Left lung (tissue), 14 donors: ENCODE measurements around the gene GPC5. TPM values are rescaled to one million over a fixed set of nuclear protein-coding genes. Genes with fewer than 3 reads are reported as not detected.

ENCODE experiments used
- ATAC-seq: fragments of 200-7000 bp; cut with Tn5 transposase; one replicate; pipeline ENCODE4 v1.9.1; 2020; ENCODE audit warnings: moderate library complexity
- DNase-seq, 4 donors: peaks; one replicate each; pipeline ENCODE4 v3.0.0-alpha.2; 2013 to 2020
- H3K27ac ChIP-seq, 2 donors: fragments of 200-600 bp; sonication (generic) in 1 of 2; one replicate each; pipeline versions ENCODE4 v1.5.0 to v1.8.0; 2020 to 2021
- H3K27me3 ChIP-seq, 2 donors: fragments of 200-600 bp; sonication (generic) in 1 of 2; one replicate each; pipeline versions ENCODE4 v1.5.0 to v1.8.0; 2020 to 2021
- H3K36me3 ChIP-seq, 2 donors: fragments of 200-600 bp; sonication (generic) in 1 of 2; one replicate each; pipeline versions ENCODE4 v1.5.0 to v1.8.0; 2020 to 2021
- H3K4me1 ChIP-seq, 2 donors: fragments of 200-600 bp; one replicate each; pipeline ENCODE4 v1.8.0; 2021
- H3K4me3 ChIP-seq, 2 donors: fragments of 200-600 bp; sonication (generic) in 1 of 2; one replicate each; pipeline versions ENCODE4 v1.5.0 to v1.8.0; 2020 to 2021; ENCODE audit warnings: mild to moderate bottlenecking in 1 of 2
- H3K9me3 ChIP-seq, 2 donors: fragments of 200-600 bp; sonication (generic) in 1 of 2; one replicate each; pipeline versions ENCODE4 v1.5.0 to v1.8.0; 2020 to 2021
- CTCF ChIP-seq, 2 donors: fragments of 200-600 bp; sonication (generic) in 1 of 2; IDR thresholded peaks; one replicate each; pipeline versions ENCODE4 v1.5.0 to v1.8.0; 2021; ENCODE audit warnings: antibody characterized with exemption in 2 of 2
- intact Hi-C, 2 donors: fragments of 100-400 bp; cut with DNase I; formaldehyde crosslinking; loops; one replicate each; pipeline versions ENCODE4 v1.11.2 to v1.14.2; 2022
- long read RNA-seq, 12 donors: library from polyadenylated mRNA in 2 of 12; unstranded in 2 of 12; transcript quantifications; one replicate each; pipeline ENCODE4 v2.0.0 and lab custom pipeline, GENCODE V29; 2019 to 2026
- polyA plus RNA-seq, 6 donors: library from polyadenylated mRNA; unstranded; fragments of 120-200 nt; gene quantifications; one replicate each; pipeline ENCODE4 v1.2.1, GENCODE V29; 2013; ENCODE audit not compliant: insufficient read length in 6 of 6
- total RNA-seq, 2 donors: library from RNA; stranded (reverse); fragmentation: NEBNext Ultra II Directional; extraction: Animal tissue kit (Norgen Biotek cat#: 25700); gene quantifications; one replicate each; pipeline ENCODE4 v1.2.1, GENCODE V29; 2021
- donor health status: DM: no; HTN: yes; CAD: no.
- donor health status: DM: no; HTN: no; CAD: no.

The GPC5 gene
- total RNA-seq: 10 to 100 TPM in 1 of 2 donors, 1 to 10 TPM in 1; 9.2 to 19.5 TPM
- 10 to 100 TPM in 4 of 6 donors, 1 to 10 TPM in 2; 9.4 to 15.9 (median 11.5) TPM for polyA plus RNA-seq
- long read RNA-seq, donor 1, partial matches to known transcripts: 0 of 1 reads
- long read RNA-seq, donor 1, other reads (novel, unspliced or antisense): 0 of 1 reads
- long read RNA-seq, donor 2: 0 reads
- long read RNA-seq, donor 3, partial matches to known transcripts: 7 of 7 reads
- long read RNA-seq, donor 3, other reads (novel, unspliced or antisense): 0 of 7 reads
- long read RNA-seq, donor 4, partial matches to known transcripts: 0 of 4 reads
- long read RNA-seq, donor 4, other reads (novel, unspliced or antisense): 4 of 4 reads
- long read RNA-seq, donor 5: 0 reads
- long read RNA-seq, donor 6: 0 reads
- long read RNA-seq, donor 7: 0 reads
- long read RNA-seq, donor 8, partial matches to known transcripts: 6 of 7 reads
- long read RNA-seq, donor 8, other reads (novel, unspliced or antisense): 0 of 7 reads
- long read RNA-seq, donor 9: 0 reads
- long read RNA-seq, donor 10, partial matches to known transcripts: 0 of 2 reads
- long read RNA-seq, donor 10, other reads (novel, unspliced or antisense): 2 of 2 reads
- long read RNA-seq, donor 11, partial matches to known transcripts: 13 of 13 reads
- long read RNA-seq, donor 11, other reads (novel, unspliced or antisense): 0 of 13 reads
- long read RNA-seq, donor 12, partial matches to known transcripts: 6 of 7 reads
- long read RNA-seq, donor 12, other reads (novel, unspliced or antisense): 0 of 7 reads

- H3K36me3 ChIP-seq: no peaks in the 10 kb centered on the region
- intact Hi-C loops: no loop called here
- H3K27ac ChIP-seq: peak within 1 kb of the TSS in 1 of 2 donors; percentile 37
- ATAC-seq (peak; percentile 97), DNase-seq (peak; percentile 59 to 95 (median 80))
- TF ChIP-seq CTCF (IDR thresholded peaks at IDR 0.05): no peak
- peaks cover 0 to 19% of the 10 kb centered on the region in 2 donors for H3K4me1 ChIP-seq
- no peaks in the 10 kb centered on the region for H3K9me3 ChIP-seq
- H3K27me3 ChIP-seq: peaks cover 19 to 81% of the 10 kb centered on the region in 2 donors
- peak within 1 kb of the TSS; percentile 31 to 46 for H3K4me3 ChIP-seq
These were observed at the start of gene GPC5 for GRCh38 chr13:91398413-91399188. Gene GPC5 (plus strand): TSS chr13:91398621.

- intact Hi-C loops: no loop called here
- H3K4me1 ChIP-seq: peaks cover 16 to 53% of the 10 kb centered on the region in 2 donors
- H3K4me3 ChIP-seq: peak overlapping the region; percentile 66 to 86
- H3K27me3 ChIP-seq: peaks cover 0 to 8% of the 10 kb centered on the region in 2 donors
- peak overlapping the region; percentile 92 to 96 for H3K27ac ChIP-seq
- peak; percentile 87 for ATAC-seq
- no peaks in the 10 kb centered on the region for H3K9me3 ChIP-seq
- peak; percentile 95 to 96 for TF ChIP-seq CTCF (IDR thresholded peaks at IDR 0.05)
- peaks cover 6 to 33% of the 10 kb centered on the region in 2 donors for H3K36me3 ChIP-seq
- DNase-seq: peak; percentile 92 to 98 (median 94)
These were observed 49.5 kb upstream of the GPC5 start for GRCh38 chr13:91348906-91349435.

- H3K36me3 ChIP-seq: peaks cover 6 to 46% of the 10 kb centered on the region in 2 donors
- ATAC-seq: no peak
- no peak for TF ChIP-seq CTCF (IDR thresholded peaks at IDR 0.05)
- H3K27me3 ChIP-seq: peaks cover 0 to 8% of the 10 kb centered on the region in 2 donors
- peak overlapping the region; percentile 41 to 86 for H3K4me3 ChIP-seq
- peak overlapping the region in 1 of 2 donors; percentile 31 for H3K27ac ChIP-seq
- H3K4me1 ChIP-seq: peaks cover 16 to 53% of the 10 kb centered on the region in 2 donors
- H3K9me3 ChIP-seq: no peaks in the 10 kb centered on the region
- intact Hi-C loops: no loop called here
- no peak for DNase-seq
These were observed 48.2 kb upstream of the GPC5 start for GRCh38 chr13:91349992-91350911.

GRCh38 chr13:91351123-91351522, 47.3 kb upstream of the GPC5 start:
- Histone ChIP-seq H3K27ac (no peak overlapping the region), H3K36me3 (peaks cover 6 to 54% of the 10 kb centered on the region in 2 donors), H3K9me3 (no peaks in the 10 kb centered on the region), H3K4me1 (peaks cover 16 to 53% of the 10 kb centered on the region in 2 donors), H3K4me3 (no peak overlapping the region), H3K27me3 (peaks cover 0 to 8% of the 10 kb centered on the region in 2 donors)
- no peak for TF ChIP-seq CTCF (IDR thresholded peaks at IDR 0.05)
- intact Hi-C loops: no loop called here
- no peak for ATAC-seq
- no peak for DNase-seq
